Measurements from ENCODE around the gene FIG4.
"Not testable (repeated sequence)": the region's sequence is repeated elsewhere in the genome, so short reads cannot be mapped to it uniquely, and the experiment has no call there.

The FIG4 gene

GRCh38 chr6:109762769-109763441 is 71.8 kb downstream of the FIG4 start:
- no peak for DNase-seq

- DNase-seq: no peak
Measured at GRCh38 chr6:109766167-109766566, 75.1 kb downstream of the FIG4 start.

- DNase-seq: no peak
Measured at GRCh38 chr6:109767961-109768360, 76.9 kb downstream of the FIG4 start.

GRCh38 chr6:109768485-109768884 is 77.4 kb downstream of the FIG4 start:
- no peak for DNase-seq

- DNase-seq: no peak
Measured at GRCh38 chr6:109769213-109769612, 78.1 kb downstream of the FIG4 start.

- DNase-seq: no peak
Measured at GRCh38 chr6:109770047-109770446, 79.0 kb downstream of the FIG4 start.

- no peak for DNase-seq
Measured at GRCh38 chr6:109770779-109771178, 79.7 kb downstream of the FIG4 start.

- not testable (repeated sequence) for DNase-seq
Measured at GRCh38 chr6:109771939-109772755, 81.1 kb downstream of the FIG4 start.

GRCh38 chr6:109772883-109773431 is 81.9 kb downstream of the FIG4 start:
- DNase-seq: no peak

- no peak for DNase-seq
Measured at GRCh38 chr6:109781001-109781400, 89.9 kb downstream of the FIG4 start.

- DNase-seq: no peak
Measured at GRCh38 chr6:109782491-109782999, 91.4 kb downstream of the FIG4 start.

GRCh38 chr6:109783250-109783986 is 92.3 kb downstream of the FIG4 start:
- DNase-seq: no peak

GRCh38 chr6:109787312-109787711 is 96.2 kb downstream of the FIG4 start:
- no peak for DNase-seq

- no peak for DNase-seq
Measured at GRCh38 chr6:109788687-109789086, 97.6 kb downstream of the FIG4 start.

- no peak for DNase-seq
Measured at GRCh38 chr6:109790131-109790530, 99.0 kb downstream of the FIG4 start.

GRCh38 chr6:109791301-109791700 is 100.2 kb downstream of the FIG4 start:
- no peak for DNase-seq

GRCh38 chr6:109793021-109793420 is 101.9 kb downstream of the FIG4 start:
- no peak for DNase-seq

GRCh38 chr6:109793792-109794191 is 102.7 kb downstream of the FIG4 start:
- DNase-seq: no peak

- no peak for DNase-seq
Measured at GRCh38 chr6:109794201-109794923, 103.3 kb downstream of the FIG4 start.

GRCh38 chr6:109795994-109796555 is 105.0 kb downstream of the FIG4 start:
- DNase-seq: no peak

- no peak for DNase-seq
Measured at GRCh38 chr6:109799129-109799528, 108.0 kb downstream of the FIG4 start.

- no peak for DNase-seq
Measured at GRCh38 chr6:109799664-109800063, 108.6 kb downstream of the FIG4 start.

Measured in stimulated activated naive CD4-positive, alpha-beta T cell treated with Interleukin-2 at 50 U/mL for 16 hours (primary cell).